HG03196 (cell line): ENCODE measurements around the gene SBF2.

ENCODE experiments used
- ATAC-seq: cut with Tn5 transposase; IDR thresholded peaks from one replicate; pipeline ENCODE4 v1.9.1; 2021; ENCODE audit not compliant: unreplicated experiment

The SBF2 gene

GRCh38 chr11:9736365-9736764 lies 557.7 kb downstream of the SBF2 start:
- no peak for ATAC-seq

- no peak for ATAC-seq
These were observed 558.1 kb downstream of the SBF2 start for GRCh38 chr11:9735919-9736318.

- ATAC-seq: no peak
These were observed 558.8 kb downstream of the SBF2 start for GRCh38 chr11:9735236-9735635.

- ATAC-seq: no peak
These were observed 560.8 kb downstream of the SBF2 start for GRCh38 chr11:9733212-9733611.

GRCh38 chr11:9732453-9732852 lies 561.6 kb downstream of the SBF2 start:
- ATAC-seq: no peak

GRCh38 chr11:9731256-9731655 lies 562.8 kb downstream of the SBF2 start:
- no peak for ATAC-seq
